Measurements from ENCODE around the gene CTDSPL. TPM values are rescaled to one million over a fixed set of nuclear protein-coding genes. Genes with fewer than 3 reads are reported as not detected.

The CTDSPL gene
- total and polyA plus RNA-seq, 2 of the 8 experiments (the other 6 are each of a cell fraction or from before 2014, with no cell fraction given) = 20.3 to 42.2 TPM

DNA sequence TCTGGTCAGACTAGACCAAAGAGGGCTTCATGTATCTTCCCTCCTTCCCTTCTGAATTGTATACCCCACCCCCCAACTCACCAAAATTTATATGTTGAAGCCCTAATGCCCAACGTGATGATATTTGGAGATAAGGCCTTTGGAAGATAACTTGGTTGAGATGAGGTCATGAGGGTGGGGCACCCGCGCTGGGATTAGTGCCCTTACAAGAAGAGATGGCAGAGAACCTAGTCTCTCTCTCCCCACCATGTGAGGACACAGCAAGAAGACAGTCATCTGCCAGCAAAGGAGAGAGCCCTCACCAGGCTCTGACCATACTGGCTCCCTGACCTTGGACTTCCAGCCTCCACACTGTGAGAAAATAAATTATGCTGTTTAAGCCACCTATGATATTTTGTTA is 154.3 kb downstream of the CTDSPL start:
- no peak overlapping the region for H3K23ac ChIP-seq (ENCODE audit: insufficient read length)
- H3K9ac ChIP-seq (replicated peaks in 1 of 4; ENCODE audit: extremely low read depth in 1 of 4, low read depth in 3 of 4, low read length in 3 of 4) = no peak overlapping the region
- no peak overlapping the region for H3K14ac ChIP-seq (ENCODE audit: insufficient read length)
- no peak overlapping the region for H3K27ac ChIP-seq (ENCODE audit: low read depth, low read length)
- no peaks in the 10 kb centered on the region for H3K23me2 ChIP-seq (ENCODE audit: low read depth, low read length)
- no peaks in the 10 kb centered on the region for H3K27me3 ChIP-seq (replicated peaks in 1 of 4; ENCODE audit: control insufficient read depth in 3 of 4, extremely low read depth in 1 of 4, insufficient read depth in 3 of 4, low read length in 3 of 4)
- H2BK20ac ChIP-seq (ENCODE audit: low read length) = no peak overlapping the region
- H3K36me3 ChIP-seq (ENCODE audit: control insufficient read depth in 2 of 4, insufficient read depth in 4 of 4, low read length in 3 of 4) = peaks cover 0 to 7% (median 2%) of the 10 kb centered on the region in 4 experiments; a peak in 2 of 8 replicates
- WGBS, 2 experiments (ENCODE audit: extremely low coverage in 1 of 2, insufficient coverage in 1 of 2, insufficient read length in 1 of 2, insufficient replicate concordance in 2 of 2, low coverage in 1 of 2, low lambda C conversion rate in 2 of 2, missing lambda C conversion rate in 1 of 2) = 92% methylated on average over 3 of the region's 3 CpGs; no CpG with 5 or more reads in 1 of the 2 experiments
- H3K9me3 ChIP-seq (ENCODE audit: insufficient read depth in 2 of 2, low read depth in 1 of 2, low read length in 1 of 2) = no peaks in the 10 kb centered on the region
- no peak overlapping the region for H2AFZ ChIP-seq (ENCODE audit: low read length)
- no peak overlapping the region for H2BK12ac ChIP-seq (ENCODE audit: low read depth, low read length)
- no peaks in the 10 kb centered on the region; the same call in 1 of the 2 replicates for H3K79me1 ChIP-seq (ENCODE audit: low read depth, low read length)
- no peak overlapping the region for H2AK5ac ChIP-seq (ENCODE audit: low read depth, low read length)
- no peak overlapping the region for H2BK15ac ChIP-seq (ENCODE audit: low read length)
- H2BK120ac ChIP-seq (replicated peaks; ENCODE audit: low read depth, low read length) = no peak overlapping the region
- H3K4ac ChIP-seq (replicated peaks; ENCODE audit: insufficient read length, low read depth, low read length) = no peak overlapping the region
- H2BK5ac ChIP-seq (ENCODE audit: low read depth, low read length) = no peak overlapping the region
- POLR2A ChIA-PET (ENCODE audit: partially characterized antibody) = interaction anchor here (0.9 kb wide), 1 partner anchor 10 kb away, joined by 4 read pairs; no protein-coding TSS in a partner anchor
- H3K4me3 ChIP-seq (ENCODE audit: extremely low read depth in 1 of 4, insufficient read depth in 2 of 4, low read depth in 3 of 4, low read length in 4 of 4) = no peak overlapping the region
- H3K4me2 ChIP-seq (ENCODE audit: insufficient read depth in 1 of 2, low read depth in 2 of 2, low read length in 2 of 2) = no peak overlapping the region
- H4K20me1 ChIP-seq (replicated peaks in 1 of 2; ENCODE audit: control insufficient read depth in 1 of 2, insufficient read depth in 2 of 2, low read length in 2 of 2) = peaks cover 0 to 2% of the 10 kb centered on the region in 2 experiments
- H4K8ac ChIP-seq (ENCODE audit: extremely low read depth, insufficient read depth, low read length) = no peak overlapping the region
- no peak overlapping the region for H3K56ac ChIP-seq (replicated peaks; ENCODE audit: insufficient read length, low read depth, low read length)
- FAIRE-seq (no peak), DNase-seq (ENCODE audit: low read depth in 1 of 2, low spot score in 2 of 2) (no peak)
- no peaks in the 10 kb centered on the region for H3K4me1 ChIP-seq (replicated peaks in 1 of 4; ENCODE audit: control insufficient read depth in 3 of 4, insufficient read depth in 4 of 4, low read length in 3 of 4)
- H4K5ac ChIP-seq (ENCODE audit: insufficient read length, low read depth, low read length) = no peak overlapping the region
- H4K91ac ChIP-seq (replicated peaks; ENCODE audit: insufficient read length, low read length) = no peak overlapping the region
- H3K18ac ChIP-seq (ENCODE audit: extremely low read depth, low read length) = no peak overlapping the region
- no peaks in the 10 kb centered on the region for H3K79me2 ChIP-seq (ENCODE audit: control insufficient read depth in 1 of 2, insufficient read depth in 2 of 2, low read length in 2 of 2)
- CTCF ChIA-PET (ENCODE audit: partially characterized antibody) = interaction anchor here (0.5 to 9.6 kb wide), 4 partner anchors 9 to 709 kb away, joined by 3 to 74 read pairs (median 6); no protein-coding TSS in a partner anchor
- TF ChIP-seq NRF1 (IDR thresholded peaks at IDR 0.05; ENCODE audit: low read depth, low read length) = no peak
- no peak for TF ChIP-seq CBX8 (IDR thresholded peaks at IDR 0.05; ENCODE audit: borderline replicate concordance, low read depth, low read length)
- TF ChIP-seq CREB1 (IDR thresholded peaks at IDR 0.05) = no peak
- no peak for TF ChIP-seq TCF12 (IDR thresholded peaks at IDR 0.05; ENCODE audit: low read depth, low read length)
- no peak for TF ChIP-seq BACH1 (IDR thresholded peaks at IDR 0.05; ENCODE audit: low read length)
- no peak for TF ChIP-seq SRF (IDR thresholded peaks at IDR 0.05; ENCODE audit: low read depth, low read length)
- TF ChIP-seq KDM5A (IDR thresholded peaks at IDR 0.05; ENCODE audit: low read length) = no peak
- no peak for TF ChIP-seq TAF1 (IDR thresholded peaks at IDR 0.05; ENCODE audit: low read depth, low read length)
- TF ChIP-seq HDAC6 (IDR thresholded peaks at IDR 0.05; ENCODE audit: low read depth, low read length) = no peak
- TF ChIP-seq NANOG (IDR thresholded peaks at IDR 0.05; ENCODE audit: insufficient read depth, low read depth, low read length, poor library complexity, severe bottlenecking) = no peak
- no peak for TF ChIP-seq EZH2 (IDR thresholded peaks at IDR 0.05; ENCODE audit: low read depth, low read length, severe bottlenecking)
- no peak for TF ChIP-seq KDM1A (IDR thresholded peaks at IDR 0.05; ENCODE audit: borderline replicate concordance, low read length)
- TF ChIP-seq TEAD4 (IDR thresholded peaks at IDR 0.05; ENCODE audit: low read depth, low read length) = no peak
- TF ChIP-seq CEBPB (IDR thresholded peaks at IDR 0.05; ENCODE audit: low read depth, low read length) = no peak
- TF ChIP-seq SP1 (IDR thresholded peaks at IDR 0.05; ENCODE audit: low read depth, low read length) = no peak
- TF ChIP-seq TAF7 (optimal IDR thresholded peaks at IDR 0.05; ENCODE audit: borderline replicate concordance, low read depth, low read length) = no peak
